Upper lobe of left lung (tissue), 4 donors: ENCODE measurements around the gene FAM168A.

Experiments used
- EP300 ChIP-seq, 4 donors: sonication (generic); formaldehyde crosslinking; IDR thresholded peaks; one replicate each; pipeline ENCODE4 v1.5.1; 2017; ENCODE audit warnings: antibody characterized with exemption in 4 of 4, control low read depth in 2 of 4
- POLR2AphosphoS5 ChIP-seq, 2 donors: sonication (generic); formaldehyde crosslinking; IDR thresholded peaks; one replicate each; pipeline ENCODE4 v1.5.1; 2017; ENCODE audit warnings: antibody characterized with exemption in 2 of 2

DNA sequence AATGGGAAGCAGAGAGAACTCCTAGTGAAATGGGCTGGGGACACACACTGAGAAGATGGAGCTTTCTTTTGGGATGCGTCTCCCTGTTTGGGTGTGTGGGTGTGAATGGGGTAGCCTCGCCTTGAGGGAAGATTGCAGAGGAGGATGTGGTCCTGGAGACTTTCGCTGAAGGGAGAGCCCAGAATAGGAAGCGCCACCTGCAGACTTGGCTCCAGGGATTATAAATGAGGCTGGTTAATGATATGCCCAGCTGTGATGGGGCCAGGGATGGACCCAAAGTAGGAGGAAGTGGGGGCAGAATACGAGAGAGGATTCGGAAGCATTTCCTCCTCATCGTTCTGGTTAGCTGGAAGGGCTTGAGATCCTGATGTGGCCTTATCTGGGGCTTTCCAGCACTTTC lies 208.0 kb downstream of the FAM168A start:
- no peak for TF ChIP-seq EP300 (IDR thresholded peaks at IDR 0.05)
- TF ChIP-seq POLR2AphosphoS5 (IDR thresholded peaks at IDR 0.05): no peak
